Cardiac fibroblast (primary cell): Measurements from ENCODE around the gene PSMC3.

Source experiments
- DNase-seq, 2 donors: peaks; one replicate each; pipeline versions ENCODE4 v3.0.0 to v3.0.0-alpha.2; 2010; ENCODE audit warnings: low read depth in 2 of 2
- H3K4me3 ChIP-seq, 2 donors: replicated peaks in 1 of 2; 1 replicate in 1 of 2; 2 replicates in 1 of 2; pipeline ENCODE4 v1.5.1; 2011; ENCODE audit warnings: low read depth in 2 of 2, low read length in 2 of 2, mild to moderate bottlenecking in 2 of 2, moderate library complexity in 1 of 2
- TF ChIP-seq, protein P1 (sequence below): IDR thresholded peaks from one replicate; pipeline ENCODE4 v1.5.1; 2011; ENCODE audit warnings: low read depth, mild to moderate bottlenecking, low read length, inconsistent platforms

The PSMC3 gene

GRCh38 chr11:47372422-47372821, 53.8 kb downstream of the PSMC3 start:
- no peak for DNase-seq
- no peak overlapping the region for H3K4me3 ChIP-seq
- TF ChIP-seq, protein P1, sequence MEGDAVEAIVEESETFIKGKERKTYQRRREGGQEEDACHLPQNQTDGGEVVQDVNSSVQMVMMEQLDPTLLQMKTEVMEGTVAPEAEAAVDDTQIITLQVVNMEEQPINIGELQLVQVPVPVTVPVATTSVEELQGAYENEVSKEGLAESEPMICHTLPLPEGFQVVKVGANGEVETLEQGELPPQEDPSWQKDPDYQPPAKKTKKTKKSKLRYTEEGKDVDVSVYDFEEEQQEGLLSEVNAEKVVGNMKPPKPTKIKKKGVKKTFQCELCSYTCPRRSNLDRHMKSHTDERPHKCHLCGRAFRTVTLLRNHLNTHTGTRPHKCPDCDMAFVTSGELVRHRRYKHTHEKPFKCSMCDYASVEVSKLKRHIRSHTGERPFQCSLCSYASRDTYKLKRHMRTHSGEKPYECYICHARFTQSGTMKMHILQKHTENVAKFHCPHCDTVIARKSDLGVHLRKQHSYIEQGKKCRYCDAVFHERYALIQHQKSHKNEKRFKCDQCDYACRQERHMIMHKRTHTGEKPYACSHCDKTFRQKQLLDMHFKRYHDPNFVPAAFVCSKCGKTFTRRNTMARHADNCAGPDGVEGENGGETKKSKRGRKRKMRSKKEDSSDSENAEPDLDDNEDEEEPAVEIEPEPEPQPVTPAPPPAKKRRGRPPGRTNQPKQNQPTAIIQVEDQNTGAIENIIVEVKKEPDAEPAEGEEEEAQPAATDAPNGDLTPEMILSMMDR: no peak

- H3K4me3 ChIP-seq: no peak overlapping the region
- TF ChIP-seq, protein P1: no peak
- no peak for DNase-seq
These were observed 56.6 kb downstream of the PSMC3 start for GRCh38 chr11:47369676-47370075.
